ENCODE results near the gene SARDH.

Gene SARDH

GRCh38 chr9:133718563-133719315 is 19.4 kb downstream of the SARDH start:
- DNase-seq (ENCODE audit: low read depth): no peak
- no peak for TF ChIP-seq POLR2A (IDR thresholded peaks at IDR 0.05; ENCODE audit: extremely low read depth, insufficient read length)
- no peak for TF ChIP-seq MYC (IDR thresholded peaks at IDR 0.05; ENCODE audit: low read depth, low read length)
- no peak for TF ChIP-seq CTCF (IDR thresholded peaks at IDR 0.05; ENCODE audit: low read depth, low read length)
- TF ChIP-seq MAX (IDR thresholded peaks at IDR 0.05; ENCODE audit: low read depth, low read length): no peak

GRCh38 chr9:133717113-133718031 is 20.8 kb downstream of the SARDH start:
- DNase-seq (ENCODE audit: low read depth): no peak
- no peak overlapping the region for H3K4me3 ChIP-seq (ENCODE audit: low read depth, low read length)
- TF ChIP-seq CTCF (IDR thresholded peaks at IDR 0.05; ENCODE audit: low read depth, low read length) (no peak), MAX (IDR thresholded peaks at IDR 0.05; ENCODE audit: low read depth, low read length) (no peak), POLR2A (IDR thresholded peaks at IDR 0.05; ENCODE audit: extremely low read depth, insufficient read length) (no peak), MYC (IDR thresholded peaks at IDR 0.05; ENCODE audit: low read depth, low read length) (no peak)

More at GRCh38 chr9:133718563-133719315, 19.4 kb downstream of the SARDH start:
- no peak overlapping the region for H3K4me3 ChIP-seq (ENCODE audit: low read depth, low read length)

GRCh38 chr9:133716564-133717112 is 21.5 kb downstream of the SARDH start:
- TF ChIP-seq MAX (IDR thresholded peaks at IDR 0.05; ENCODE audit: low read depth, low read length) (no peak), CTCF (IDR thresholded peaks at IDR 0.05; ENCODE audit: low read depth, low read length) (no peak), POLR2A (IDR thresholded peaks at IDR 0.05; ENCODE audit: extremely low read depth, insufficient read length) (no peak), MYC (IDR thresholded peaks at IDR 0.05; ENCODE audit: low read depth, low read length) (no peak)
- H3K4me3 ChIP-seq (ENCODE audit: low read depth, low read length): no peak overlapping the region

GRCh38 chr9:133715866-133716563 is 22.1 kb downstream of the SARDH start:
- TF ChIP-seq CTCF (IDR thresholded peaks at IDR 0.05; ENCODE audit: low read depth, low read length) (peak; percentile 60), POLR2A (IDR thresholded peaks at IDR 0.05; ENCODE audit: extremely low read depth, insufficient read length) (no peak), MYC (IDR thresholded peaks at IDR 0.05; ENCODE audit: low read depth, low read length) (peak; percentile 36; the same call in 1 of the 2 replicates), MAX (IDR thresholded peaks at IDR 0.05; ENCODE audit: low read depth, low read length) (peak; percentile 83)
- H3K4me3 ChIP-seq (ENCODE audit: low read depth, low read length): no peak overlapping the region
- DNase-seq (ENCODE audit: low read depth): peak; percentile 68

More at GRCh38 chr9:133716564-133717112, 21.5 kb downstream of the SARDH start:
- DNase-seq (ENCODE audit: low read depth): no peak

- H3K4me3 ChIP-seq (ENCODE audit: low read depth, low read length): no peak overlapping the region
- TF ChIP-seq MYC (IDR thresholded peaks at IDR 0.05; ENCODE audit: low read depth, low read length): no peak
- no peak for TF ChIP-seq MAX (IDR thresholded peaks at IDR 0.05; ENCODE audit: low read depth, low read length)
- no peak for TF ChIP-seq CTCF (IDR thresholded peaks at IDR 0.05; ENCODE audit: low read depth, low read length)
- no peak for TF ChIP-seq POLR2A (IDR thresholded peaks at IDR 0.05; ENCODE audit: extremely low read depth, insufficient read length)
- peak; percentile 71 for DNase-seq (ENCODE audit: low read depth)
Observed at GRCh38 chr9:133715295-133715865, 22.8 kb downstream of the SARDH start.

All from NB4 (cell line).